ENCODE results near the gene KDM5A.

- no peak for TF ChIP-seq EZH2 (IDR thresholded peaks at IDR 0.05)
- no peak for TF ChIP-seq FOXP2 (optimal IDR thresholded peaks at IDR 0.05; ENCODE audit: control extremely low read depth, extremely low read length, insufficient read depth)
- no peak for TF ChIP-seq POLR2AphosphoS5 (IDR thresholded peaks at IDR 0.05; ENCODE audit: borderline replicate concordance, low read depth, low read length)
Observed at GRCh38 chr12:367972-368371, 21.1 kb downstream of the KDM5A start.

Data from SK-N-MC (cell line).